ENCODE results near the gene TMEM163.
A peak's percentile ranks its signal among the peaks of the same experiment; 100 is the strongest.

Gene TMEM163

GRCh38 chr2:134713176-134713575 is 5.6 kb downstream of the TMEM163 start:
- Mint-ChIP-seq H3K27me3 (peaks cover 76% of the 10 kb centered on the region), H3K4me3 (no peak overlapping the region), H3K9me3 (no peaks in the 10 kb centered on the region), H3K4me1 (peaks cover 48% of the 10 kb centered on the region), H3K27ac (no peak overlapping the region)
- ATAC-seq: no peak
- DNase-seq: no peak

GRCh38 chr2:134712736-134713135 is 6.1 kb downstream of the TMEM163 start:
- DNase-seq (no peak), ATAC-seq (no peak)
- H3K27me3 Mint-ChIP-seq: peaks cover 75% of the 10 kb centered on the region
- peaks cover 44% of the 10 kb centered on the region for H3K4me1 Mint-ChIP-seq
- no peaks in the 10 kb centered on the region for H3K9me3 Mint-ChIP-seq
- no peak overlapping the region for H3K4me3 Mint-ChIP-seq
- no peak overlapping the region for H3K27ac Mint-ChIP-seq

DNA sequence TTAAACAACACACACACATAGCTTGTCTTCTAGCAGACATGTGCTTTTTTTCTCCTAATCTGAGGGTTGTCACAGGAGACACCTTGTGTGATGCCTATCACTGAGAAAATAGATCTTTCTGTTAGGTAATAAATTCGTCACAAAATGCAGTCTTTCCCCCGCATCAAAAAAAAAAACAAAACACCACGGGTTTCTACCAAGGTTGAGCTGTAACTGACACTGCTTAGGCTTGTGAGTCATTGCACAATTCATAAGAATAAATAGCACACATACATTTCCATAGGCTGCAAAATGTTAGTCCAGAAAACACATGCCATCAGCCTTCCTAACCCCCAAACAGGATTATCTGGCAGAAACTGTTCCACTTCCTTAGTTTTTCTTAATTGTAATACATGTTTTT is 6.5 kb downstream of the TMEM163 start:
- H3K9me3 Mint-ChIP-seq: no peaks in the 10 kb centered on the region
- peaks cover 75% of the 10 kb centered on the region for H3K27me3 Mint-ChIP-seq
- ATAC-seq: no peak
- H3K4me1 Mint-ChIP-seq: peaks cover 40% of the 10 kb centered on the region
- no peak for DNase-seq
- no peak overlapping the region for H3K4me3 Mint-ChIP-seq
- H3K27ac Mint-ChIP-seq: no peak overlapping the region

- Mint-ChIP-seq H3K4me1 (peaks cover 42% of the 10 kb centered on the region), H3K27me3 (peaks cover 75% of the 10 kb centered on the region), H3K4me3 (no peak overlapping the region), H3K9me3 (no peaks in the 10 kb centered on the region), H3K27ac (no peak overlapping the region)
- ATAC-seq (no peak), DNase-seq (no peak)
Measured at GRCh38 chr2:134711692-134712091, 7.1 kb downstream of the TMEM163 start.

DNA sequence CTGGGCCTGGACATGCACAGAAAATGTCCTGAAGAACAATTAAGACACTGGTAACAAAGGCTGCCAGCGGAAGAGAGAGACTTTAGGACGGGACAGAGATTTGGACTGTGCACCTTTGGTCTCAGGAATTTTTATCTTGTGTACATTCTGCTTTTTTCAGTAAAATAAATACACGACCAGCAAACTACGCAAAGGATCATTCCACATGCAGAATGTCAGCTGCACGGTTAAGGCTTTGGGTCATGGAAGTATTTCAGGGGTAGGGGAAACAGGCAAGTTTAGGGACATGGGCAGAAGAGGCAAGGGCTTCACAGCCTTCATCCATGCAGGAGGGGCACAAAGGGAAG is 11.5 kb downstream of the TMEM163 start:
- peaks cover 83% of the 10 kb centered on the region for H3K27me3 Mint-ChIP-seq
- DNase-seq (no peak), ATAC-seq (no peak)
- no peak overlapping the region for H3K4me3 Mint-ChIP-seq
- H3K27ac Mint-ChIP-seq: no peak overlapping the region
- H3K4me1 Mint-ChIP-seq: peaks cover 21% of the 10 kb centered on the region
- no peaks in the 10 kb centered on the region for H3K9me3 Mint-ChIP-seq

- peak overlapping the region; percentile 4 to 31 for H3K4me3 Mint-ChIP-seq
- peaks cover 21% of the 10 kb centered on the region for H3K4me1 Mint-ChIP-seq
- ATAC-seq (peak; percentile 62), DNase-seq (no peak)
- H3K9me3 Mint-ChIP-seq: no peaks in the 10 kb centered on the region
- peaks cover 83% of the 10 kb centered on the region for H3K27me3 Mint-ChIP-seq
- no peak overlapping the region for H3K27ac Mint-ChIP-seq
Measured at GRCh38 chr2:134706587-134707329, 12.0 kb downstream of the TMEM163 start.

- no peaks in the 10 kb centered on the region for H3K9me3 Mint-ChIP-seq
- no peak for ATAC-seq
- H3K4me3 Mint-ChIP-seq: peak overlapping the region; percentile 4 to 31
- H3K27ac Mint-ChIP-seq: no peak overlapping the region
- no peak for DNase-seq
- peaks cover 21% of the 10 kb centered on the region for H3K4me1 Mint-ChIP-seq
- peaks cover 83% of the 10 kb centered on the region for H3K27me3 Mint-ChIP-seq
Measured at GRCh38 chr2:134705861-134706586, 12.8 kb downstream of the TMEM163 start.

DNA sequence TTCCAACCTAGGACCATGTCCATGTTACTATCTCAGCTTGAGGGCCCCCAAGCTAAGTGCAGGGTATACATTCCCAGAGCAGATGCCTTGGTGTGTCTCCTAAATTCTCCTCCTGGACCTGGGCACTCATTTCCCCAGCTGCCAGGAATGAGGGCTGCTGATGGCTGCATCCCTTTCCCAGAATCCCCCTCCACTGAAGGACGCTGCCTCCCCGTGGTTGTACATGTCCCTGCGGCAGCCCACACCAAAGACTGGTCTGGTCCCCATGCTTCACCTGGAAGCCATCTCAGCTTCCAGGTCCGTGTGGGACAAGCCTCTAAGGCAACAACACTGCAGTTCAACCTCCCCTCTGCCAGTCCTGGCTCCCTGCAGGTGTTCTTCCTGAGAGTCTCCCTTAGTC is 14.6 kb downstream of the TMEM163 start:
- no peaks in the 10 kb centered on the region for H3K9me3 Mint-ChIP-seq
- ATAC-seq (no peak), DNase-seq (no peak)
- no peak overlapping the region for H3K27ac Mint-ChIP-seq
- H3K4me3 Mint-ChIP-seq: no peak overlapping the region
- H3K4me1 Mint-ChIP-seq: peaks cover 21% of the 10 kb centered on the region
- peaks cover 83% of the 10 kb centered on the region for H3K27me3 Mint-ChIP-seq

GRCh38 chr2:134703426-134703825 is 15.4 kb downstream of the TMEM163 start:
- H3K9me3 Mint-ChIP-seq: no peaks in the 10 kb centered on the region
- no peak for ATAC-seq
- no peak overlapping the region for H3K4me3 Mint-ChIP-seq
- no peak overlapping the region for H3K27ac Mint-ChIP-seq
- H3K27me3 Mint-ChIP-seq: peaks cover 87% of the 10 kb centered on the region
- peaks cover 21% of the 10 kb centered on the region for H3K4me1 Mint-ChIP-seq
- DNase-seq: no peak

- H3K4me3 Mint-ChIP-seq: no peak overlapping the region
- H3K27me3 Mint-ChIP-seq: peaks cover 82% of the 10 kb centered on the region
- ATAC-seq (no peak), DNase-seq (no peak)
- H3K27ac Mint-ChIP-seq: no peak overlapping the region
- H3K9me3 Mint-ChIP-seq: no peaks in the 10 kb centered on the region
- peaks cover 4% of the 10 kb centered on the region for H3K4me1 Mint-ChIP-seq
Measured at GRCh38 chr2:134700730-134701129, 18.1 kb downstream of the TMEM163 start.

DNA sequence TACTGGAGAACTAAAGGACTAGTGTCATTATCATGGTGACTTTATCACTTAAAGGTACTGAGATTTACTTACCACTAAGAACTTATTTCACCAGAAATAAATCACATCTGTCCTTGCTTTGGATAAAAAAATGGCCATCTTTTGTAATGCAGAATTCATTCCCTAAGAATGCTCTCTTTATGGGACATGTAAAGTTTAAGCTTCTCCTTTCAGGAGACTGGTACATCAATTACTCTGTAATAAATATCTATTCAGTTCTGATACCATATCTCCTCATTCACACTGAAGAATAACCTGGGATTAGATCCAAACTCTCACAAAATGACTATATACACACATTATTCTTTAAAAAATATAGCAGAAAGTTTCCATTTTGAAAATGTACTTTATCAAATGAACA is 24.4 kb downstream of the TMEM163 start:
- DNase-seq (no peak), ATAC-seq (no peak)
- Mint-ChIP-seq H3K4me1 (no peaks in the 10 kb centered on the region), H3K9me3 (no peaks in the 10 kb centered on the region), H3K27me3 (peaks cover 23% of the 10 kb centered on the region), H3K4me3 (no peak overlapping the region), H3K27ac (no peak overlapping the region)

- H3K9me3 Mint-ChIP-seq: no peaks in the 10 kb centered on the region
- H3K27me3 Mint-ChIP-seq: peaks cover 22% of the 10 kb centered on the region
- ATAC-seq (no peak), DNase-seq (no peak)
- no peaks in the 10 kb centered on the region for H3K4me1 Mint-ChIP-seq
- no peak overlapping the region for H3K27ac Mint-ChIP-seq
- H3K4me3 Mint-ChIP-seq: no peak overlapping the region
Measured at GRCh38 chr2:134693359-134694330, 25.2 kb downstream of the TMEM163 start.

GRCh38 chr2:134692499-134692898 is 26.3 kb downstream of the TMEM163 start:
- DNase-seq: no peak
- no peak for ATAC-seq

GRCh38 chr2:134690629-134691215 is 28.1 kb downstream of the TMEM163 start:
- ATAC-seq: no peak
- Mint-ChIP-seq H3K27me3 (no peaks in the 10 kb centered on the region), H3K4me1 (no peaks in the 10 kb centered on the region), H3K27ac (no peak overlapping the region), H3K9me3 (no peaks in the 10 kb centered on the region), H3K4me3 (no peak overlapping the region)
- no peak for DNase-seq

More at GRCh38 chr2:134692499-134692898, 26.3 kb downstream of the TMEM163 start:
- no peak overlapping the region for H3K27ac Mint-ChIP-seq
- H3K27me3 Mint-ChIP-seq: peaks cover 11% of the 10 kb centered on the region
- H3K9me3 Mint-ChIP-seq: no peaks in the 10 kb centered on the region
- no peaks in the 10 kb centered on the region for H3K4me1 Mint-ChIP-seq
- H3K4me3 Mint-ChIP-seq: no peak overlapping the region

GRCh38 chr2:134689315-134689714 is 29.5 kb downstream of the TMEM163 start:
- DNase-seq (no peak), ATAC-seq (no peak)
- Mint-ChIP-seq H3K27me3 (no peaks in the 10 kb centered on the region), H3K4me1 (no peaks in the 10 kb centered on the region), H3K9me3 (no peaks in the 10 kb centered on the region), H3K4me3 (no peak overlapping the region), H3K27ac (no peak overlapping the region)

All from stimulated activated naive CD8-positive, alpha-beta T cell treated with anti-CD3 and anti-CD28 coated beads, Interleukin-15, amount 100 ng/mL, for 72 hours (primary cell).